ENCODE measurements around the gene COL4A2.
"Not testable (repeated sequence)": the region's sequence is repeated elsewhere in the genome, so short reads cannot be mapped to it uniquely, and the experiment has no call there.

Gene COL4A2

DNA sequence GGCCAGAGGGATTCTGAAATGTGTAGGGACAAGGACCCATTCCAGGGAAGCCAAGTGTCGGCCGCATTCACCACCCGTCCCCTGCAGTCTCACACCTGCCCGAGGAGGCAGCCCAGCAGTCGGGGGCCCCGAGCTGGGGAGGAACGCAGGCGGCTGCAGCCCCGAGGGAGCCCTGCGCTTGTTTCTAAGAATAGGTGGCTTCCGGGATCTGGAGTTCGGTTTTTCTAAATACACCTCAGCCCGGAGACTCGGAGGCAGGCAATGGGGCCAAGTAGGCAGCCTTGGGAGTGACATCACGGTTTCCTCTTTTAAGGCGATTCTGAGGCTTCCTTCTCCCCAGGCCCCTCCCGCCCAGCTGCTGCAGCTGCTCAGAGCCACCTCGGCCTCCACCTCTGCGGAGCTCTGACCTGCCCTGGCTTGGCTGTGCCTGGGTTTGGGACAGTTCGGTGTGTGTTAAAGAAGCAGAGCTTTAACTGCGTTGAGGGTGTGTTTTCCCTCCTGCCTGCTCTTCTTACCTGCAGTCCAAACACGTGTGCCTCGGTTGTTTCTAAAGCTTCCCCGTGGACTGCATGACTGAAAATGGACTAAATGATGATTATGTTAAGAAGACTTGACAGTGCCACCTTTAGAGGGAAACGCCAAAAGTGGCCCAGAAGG is 80.5 kb downstream of the COL4A2 start:
- no peak for DNase-seq

DNA sequence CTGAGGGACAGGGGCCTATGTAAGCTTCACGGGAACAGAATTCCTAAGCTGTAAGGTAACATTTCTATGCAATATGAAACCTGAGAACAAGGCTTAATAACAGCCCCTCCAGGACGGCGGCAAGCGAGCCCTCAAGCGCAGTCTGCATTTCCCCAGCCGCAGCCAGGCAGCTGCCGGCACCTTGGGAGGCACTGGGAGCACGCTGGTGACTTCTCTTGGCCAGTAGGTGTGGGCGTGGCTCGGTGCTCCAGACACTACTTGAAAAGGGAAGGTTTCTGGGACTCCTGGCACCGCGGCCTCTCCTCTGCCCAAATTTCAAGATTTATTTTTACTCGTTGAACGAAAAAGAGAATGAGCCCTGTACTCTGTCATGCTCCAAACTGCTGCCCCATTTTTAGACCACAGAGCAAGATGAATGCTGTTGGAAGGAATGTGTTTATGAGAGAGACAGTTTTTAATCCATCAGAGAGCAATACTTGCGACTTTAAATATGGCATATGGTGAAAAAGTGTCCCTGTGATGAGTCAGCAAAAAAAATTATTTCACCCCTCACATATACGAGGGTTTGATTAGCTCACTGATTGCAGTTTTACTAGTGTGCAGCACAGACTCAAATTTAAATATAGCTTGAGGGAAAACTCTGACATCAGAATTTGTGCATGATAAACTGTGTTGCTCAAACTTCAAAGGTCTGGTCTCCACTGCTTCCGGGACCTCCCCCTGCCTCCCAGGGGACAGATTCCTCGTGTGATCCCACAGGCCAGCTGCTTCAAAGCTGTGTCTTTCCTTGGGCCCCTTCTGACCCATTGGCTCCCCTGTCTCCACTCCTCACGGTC is 81.2 kb downstream of the COL4A2 start:
- no peak for DNase-seq

DNA sequence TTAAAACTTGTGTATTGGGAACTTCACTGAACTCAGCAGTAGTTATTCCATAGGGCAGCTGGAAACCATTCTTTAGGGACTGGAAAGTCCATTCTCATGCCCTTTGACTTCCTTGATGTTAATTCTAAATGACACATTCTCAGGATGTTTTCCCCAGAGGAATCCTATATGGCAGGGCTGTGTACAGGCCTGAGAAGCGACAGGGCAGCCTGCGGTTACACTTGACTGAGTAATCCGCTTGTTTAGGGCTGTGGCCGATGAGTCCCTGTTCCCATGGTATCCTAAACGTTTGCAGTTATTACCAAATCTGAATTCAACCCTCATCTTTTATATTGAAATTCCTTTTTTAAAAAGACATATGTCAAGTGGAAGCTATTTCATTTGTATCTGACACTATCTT is 83.5 kb downstream of the COL4A2 start:
- no peak for DNase-seq

DNA sequence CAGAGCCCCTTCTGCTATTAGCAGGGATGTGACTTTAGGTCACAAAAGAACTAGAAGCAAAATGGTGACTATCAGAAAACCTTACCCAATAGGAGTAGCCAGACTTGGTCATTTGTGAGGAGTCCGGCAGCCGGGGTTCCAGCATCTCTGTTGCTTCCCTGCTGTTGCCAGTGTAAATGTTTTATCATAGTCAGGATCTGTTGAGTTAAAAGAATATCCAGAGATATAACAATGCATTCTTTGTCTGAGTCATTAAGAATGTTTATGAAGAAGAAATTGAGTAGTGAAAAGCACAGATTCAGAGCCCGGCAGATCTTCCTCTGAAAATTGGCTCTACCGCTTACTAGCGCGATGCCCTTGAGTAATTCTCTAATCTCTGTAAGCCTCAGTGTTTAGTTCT is 84.2 kb downstream of the COL4A2 start:
- no peak for DNase-seq

DNA sequence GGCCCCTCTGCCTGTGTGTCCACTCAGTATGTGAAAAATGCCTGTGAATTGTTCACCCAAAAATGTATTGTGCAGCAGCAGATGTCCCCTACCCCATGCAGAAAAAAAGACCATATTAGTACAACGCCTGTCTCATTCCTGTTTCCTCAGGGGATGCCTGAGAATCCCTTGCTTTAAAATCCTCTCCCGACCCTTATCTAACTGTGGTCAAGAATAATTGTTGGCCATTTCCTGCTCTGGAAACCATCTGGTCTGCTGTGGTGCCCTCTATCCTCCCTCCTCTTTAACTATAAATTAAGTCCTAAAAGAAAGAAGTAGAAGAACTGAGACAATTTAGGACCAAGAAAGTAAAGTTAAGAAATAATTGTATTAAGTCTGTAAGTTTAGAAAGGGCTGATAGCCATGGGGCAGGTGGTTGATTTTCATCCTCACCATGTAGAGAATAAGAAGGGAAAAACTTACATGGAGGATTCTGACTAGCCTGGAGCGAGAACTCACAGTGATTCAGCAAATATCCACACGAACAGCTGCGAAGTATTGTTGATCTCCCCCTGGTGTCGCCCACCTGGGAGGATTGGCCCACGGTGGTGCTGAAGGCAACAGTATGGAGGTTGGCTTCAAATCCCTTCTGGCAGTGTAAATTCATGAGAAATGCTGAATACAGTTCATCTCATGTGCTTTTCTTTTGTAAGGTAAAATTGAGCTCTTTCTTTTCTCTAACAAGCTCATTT is 85.6 kb downstream of the COL4A2 start:
- no peak for DNase-seq

DNA sequence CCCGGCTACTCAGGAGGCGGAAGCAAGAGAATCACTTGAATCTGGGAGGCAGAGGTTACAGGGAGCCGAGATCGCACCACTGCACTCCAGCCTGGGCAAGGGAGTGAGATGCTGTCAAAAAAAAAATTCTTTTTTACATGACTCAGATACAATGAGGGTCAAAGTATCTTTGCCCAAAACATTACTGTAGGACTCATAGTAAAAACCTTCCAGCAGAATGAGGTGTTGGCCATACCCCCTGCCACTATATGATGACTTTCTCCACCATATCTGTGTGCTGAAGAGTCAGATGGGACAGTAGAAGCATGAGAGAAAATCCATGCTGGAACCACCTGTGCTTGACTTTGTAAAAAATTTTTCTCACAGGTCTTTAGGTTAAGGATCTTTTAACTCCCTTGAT is 86.7 kb downstream of the COL4A2 start:
- no peak for DNase-seq

DNA sequence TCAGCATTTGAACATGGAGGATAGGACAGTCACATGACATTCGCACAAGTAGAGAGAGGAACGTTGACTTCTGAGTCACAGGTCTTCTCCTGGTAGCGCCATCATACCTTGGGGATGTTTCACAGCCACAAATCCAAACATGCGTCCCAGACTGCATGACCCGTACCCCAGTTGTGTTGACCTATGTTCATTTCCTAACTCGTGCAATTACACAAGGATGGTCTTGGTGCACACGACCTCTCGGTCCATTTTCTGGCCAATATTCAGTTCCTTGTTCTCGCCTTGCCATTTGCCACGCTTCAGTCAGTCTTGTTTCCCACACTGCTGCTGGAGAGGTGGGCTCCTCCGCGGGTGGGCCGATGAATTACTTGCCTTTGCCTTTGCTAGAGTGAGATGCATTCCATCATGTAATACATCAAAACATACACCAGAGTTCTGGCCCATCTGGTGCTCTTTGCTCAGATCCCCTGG is 87.3 kb downstream of the COL4A2 start:
- no peak for DNase-seq

DNA sequence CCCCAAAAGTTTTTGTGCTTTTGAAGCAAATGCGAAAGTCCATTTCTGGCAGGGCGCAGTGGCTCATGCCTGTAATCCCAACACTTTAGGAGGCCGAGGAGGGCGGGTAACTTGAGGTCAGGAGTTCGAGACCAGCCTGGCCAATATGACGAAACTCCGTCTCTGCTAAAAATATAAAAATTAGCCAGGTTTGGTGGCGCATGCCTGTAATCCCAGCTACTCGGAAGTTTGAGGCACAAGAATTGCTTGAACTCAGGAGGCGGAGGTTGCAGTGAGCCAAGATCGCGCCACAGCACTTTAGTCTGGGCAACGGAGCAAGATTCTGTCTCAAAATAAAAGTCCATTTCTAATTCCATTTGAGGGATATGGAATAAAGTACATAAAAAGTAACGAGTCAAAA is 88.5 kb downstream of the COL4A2 start:
- DNase-seq = not testable (repeated sequence)

DNA sequence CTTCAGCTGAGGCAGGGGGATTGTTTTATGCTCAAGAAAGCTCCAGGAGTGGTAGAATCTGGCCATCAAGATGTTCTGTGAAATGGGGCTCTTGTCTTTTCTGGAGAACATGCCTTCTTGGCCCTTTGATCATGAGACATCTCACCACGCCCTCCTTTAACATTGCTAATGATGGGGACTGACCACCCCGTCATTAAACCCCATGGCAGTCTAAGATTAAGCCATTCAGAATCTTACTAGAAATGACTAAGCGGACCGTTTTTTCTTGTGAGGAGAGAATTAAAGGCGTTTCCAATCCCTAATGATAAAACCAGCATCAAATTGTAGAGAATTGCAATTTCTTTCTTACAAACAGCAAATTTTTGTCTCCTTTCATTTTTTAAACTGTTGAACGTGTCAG is 89.4 kb downstream of the COL4A2 start:
- DNase-seq = no peak

DNA sequence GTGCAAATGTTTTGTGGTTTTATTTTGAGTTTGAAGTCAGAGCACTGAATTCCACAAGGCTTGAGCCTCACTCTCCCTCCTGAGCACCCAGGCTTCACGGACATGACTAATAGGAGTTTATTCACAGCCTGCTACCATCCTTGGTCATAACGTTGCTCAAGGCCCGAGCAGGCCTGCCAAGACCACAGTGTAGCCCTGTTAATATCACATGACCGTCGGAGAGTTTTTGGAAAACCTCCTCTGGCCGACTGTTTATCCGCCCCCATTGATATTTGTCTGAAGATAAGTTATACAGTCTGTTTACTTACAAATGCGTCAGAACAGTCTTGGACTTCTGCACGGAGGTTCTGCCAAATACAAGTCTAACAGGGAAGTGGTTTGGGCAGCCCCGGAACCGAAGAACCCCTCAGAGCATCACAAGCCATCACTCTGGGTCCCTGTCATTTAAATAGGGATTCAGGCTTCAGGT is 89.9 kb downstream of the COL4A2 start:
- no peak for DNase-seq

DNA sequence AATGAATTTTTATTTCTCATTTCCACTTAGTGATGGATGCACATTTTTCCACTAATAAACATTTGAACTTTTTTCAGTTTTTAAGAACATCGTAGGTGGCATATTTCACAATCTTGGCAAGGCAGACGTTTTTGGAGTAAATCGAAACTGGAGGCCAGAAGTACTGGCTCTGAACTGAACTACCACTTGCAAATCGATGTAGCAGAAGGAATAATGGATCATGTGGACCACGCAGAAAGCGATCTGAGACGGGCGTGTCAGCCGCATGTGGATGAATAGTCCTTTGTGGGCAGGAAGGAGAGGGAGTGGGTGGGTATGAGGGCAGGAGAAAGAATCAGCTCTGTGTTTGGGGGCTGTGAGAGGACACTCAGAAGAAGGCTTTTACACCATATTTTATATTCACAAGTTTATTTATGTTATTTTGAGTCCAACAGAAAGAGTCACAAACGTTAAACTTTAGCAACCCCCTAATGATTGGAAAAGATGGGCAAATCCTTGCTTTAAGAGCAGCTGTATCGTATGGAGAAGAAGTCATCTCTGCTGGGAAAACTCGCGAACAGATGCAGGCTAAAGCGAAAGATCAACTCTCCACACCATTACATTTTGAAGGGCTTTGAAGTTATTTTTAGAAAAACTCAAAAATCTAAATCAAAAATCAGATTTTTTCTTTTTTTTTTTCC is 90.5 kb downstream of the COL4A2 start:
- no peak for DNase-seq

DNA sequence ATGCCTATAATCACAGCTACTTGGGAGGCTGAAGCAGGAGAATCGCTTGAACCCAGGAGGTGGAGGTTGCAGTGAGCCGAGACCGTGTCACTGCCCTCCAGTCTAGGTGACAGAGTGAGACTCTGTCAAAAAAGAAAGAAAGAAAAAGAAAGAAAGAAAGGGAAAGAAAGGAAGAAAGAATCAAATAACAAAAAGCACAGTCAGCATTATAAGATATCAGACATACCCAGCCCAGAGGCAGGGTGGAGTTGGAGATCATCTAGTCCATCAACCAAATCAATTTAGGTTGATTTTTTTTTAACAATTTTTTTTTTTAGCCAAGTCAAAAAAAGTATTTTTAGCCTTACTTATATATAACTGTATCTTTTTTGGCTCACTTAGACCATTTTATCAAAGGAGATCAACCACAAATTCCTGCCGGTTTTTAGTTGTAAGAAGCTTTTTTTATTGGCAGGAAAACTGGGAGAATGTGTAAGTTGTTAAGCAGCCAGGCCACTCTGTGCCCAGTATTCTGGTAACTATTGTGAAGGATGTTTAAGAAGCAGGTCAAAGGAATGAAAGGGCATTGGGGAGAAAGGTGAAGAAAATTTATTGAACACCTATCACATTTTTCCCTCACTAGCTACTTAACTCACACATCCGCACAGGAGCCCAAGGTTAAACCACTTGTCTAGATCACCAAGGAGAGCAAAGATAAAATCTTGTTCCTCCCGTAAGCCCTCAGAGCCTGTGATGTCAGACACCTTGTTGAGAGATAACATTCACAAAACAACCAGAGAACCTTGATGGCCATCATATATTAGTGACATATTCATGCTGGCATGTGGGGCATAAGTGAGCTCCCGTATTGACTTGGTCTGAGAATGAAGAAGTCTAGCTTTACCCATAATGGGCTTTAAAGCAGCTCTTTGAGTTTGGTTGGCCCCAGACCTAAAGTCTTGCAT is 91.8 kb downstream of the COL4A2 start:
- DNase-seq = no peak

DNA sequence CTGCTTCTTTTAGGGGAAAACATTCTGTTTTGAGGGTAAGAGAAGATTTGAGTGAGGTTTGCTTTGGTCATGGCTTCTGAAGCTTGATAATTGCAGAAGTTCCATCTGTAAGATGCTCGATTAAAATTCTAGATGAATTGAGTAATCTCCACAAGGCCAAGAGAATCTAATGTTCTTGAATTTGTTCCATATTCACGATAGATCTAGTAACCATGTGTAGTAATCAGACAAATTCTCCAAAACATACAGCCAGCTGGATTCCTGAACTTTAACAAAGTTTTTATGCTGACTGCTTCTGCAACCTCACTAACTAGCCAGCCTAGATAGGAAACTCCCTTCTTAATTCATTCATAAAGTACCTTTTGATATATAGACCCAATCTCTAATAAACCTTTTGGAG is 92.7 kb downstream of the COL4A2 start:
- no peak for DNase-seq

DNA sequence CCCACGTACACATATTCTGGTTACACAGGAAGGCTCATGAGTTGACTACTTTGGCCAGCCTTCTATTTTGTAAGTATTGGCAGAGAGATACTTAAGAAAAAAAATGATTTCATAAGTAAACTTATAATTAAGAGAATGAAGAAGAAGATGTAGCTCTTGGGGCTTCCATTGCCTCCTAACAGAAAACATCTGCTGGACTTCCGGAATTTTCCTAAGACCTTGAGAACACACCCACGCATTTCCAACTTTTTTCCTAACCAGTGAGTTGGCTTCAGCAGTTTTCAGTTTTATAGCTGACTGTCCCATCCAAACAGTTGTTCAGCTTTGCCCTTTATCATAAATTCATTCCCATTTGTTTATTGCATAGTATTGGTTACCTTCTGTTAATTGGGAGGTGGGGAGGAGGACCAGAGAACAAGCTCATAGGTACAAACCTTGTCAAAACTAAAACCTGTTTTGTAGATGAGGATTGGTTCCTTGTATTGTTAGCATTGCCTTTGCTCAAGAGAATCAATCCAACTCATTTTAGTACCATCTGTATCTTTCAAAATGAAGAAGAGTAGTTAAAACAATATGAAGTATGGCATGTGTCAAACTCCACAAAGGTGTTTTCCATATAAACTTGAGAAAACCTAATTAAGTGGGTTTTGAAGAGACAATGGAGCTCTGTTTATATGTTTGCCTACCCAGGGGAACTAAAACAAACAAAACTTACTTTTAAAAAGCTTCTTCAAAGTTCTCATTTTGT is 93.9 kb downstream of the COL4A2 start:
- DNase-seq = no peak

DNA sequence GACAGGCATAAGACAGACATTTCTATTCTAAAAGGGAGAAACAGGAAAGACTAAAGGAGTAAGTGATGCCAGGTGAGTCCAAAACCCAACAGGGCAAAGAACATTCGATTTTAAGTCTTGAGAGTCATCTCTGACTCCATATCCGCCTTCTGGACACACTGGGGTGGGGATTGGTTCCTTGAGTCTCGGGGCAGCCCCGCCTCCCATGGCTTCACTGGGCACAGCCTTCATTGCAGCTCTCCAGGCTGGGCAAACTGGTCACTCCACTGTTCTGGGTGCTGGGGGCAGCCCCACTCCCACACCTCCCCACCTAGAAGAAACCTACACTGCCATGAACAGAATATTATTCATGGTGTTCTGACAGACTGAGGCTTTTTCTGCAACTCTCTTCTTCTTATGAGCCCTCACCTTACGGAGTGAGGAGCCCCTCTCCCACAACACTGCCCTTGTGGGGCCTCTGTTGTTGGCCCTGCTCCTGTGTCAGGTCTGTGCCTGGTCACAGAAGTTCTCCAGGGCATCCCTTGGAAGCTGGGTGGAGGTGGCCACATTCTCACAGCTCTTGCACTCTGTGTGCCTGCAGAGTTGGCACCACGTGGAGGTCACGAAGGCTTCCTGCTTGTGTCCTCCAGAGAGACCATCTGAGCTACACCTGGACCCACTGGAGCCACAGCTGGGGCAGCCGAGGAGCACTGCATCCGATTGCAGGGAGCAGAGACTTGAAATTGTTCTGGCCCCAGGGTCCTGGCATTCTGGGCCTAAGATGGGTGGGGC is 95.4 kb downstream of the COL4A2 start:
- no peak for DNase-seq

DNA sequence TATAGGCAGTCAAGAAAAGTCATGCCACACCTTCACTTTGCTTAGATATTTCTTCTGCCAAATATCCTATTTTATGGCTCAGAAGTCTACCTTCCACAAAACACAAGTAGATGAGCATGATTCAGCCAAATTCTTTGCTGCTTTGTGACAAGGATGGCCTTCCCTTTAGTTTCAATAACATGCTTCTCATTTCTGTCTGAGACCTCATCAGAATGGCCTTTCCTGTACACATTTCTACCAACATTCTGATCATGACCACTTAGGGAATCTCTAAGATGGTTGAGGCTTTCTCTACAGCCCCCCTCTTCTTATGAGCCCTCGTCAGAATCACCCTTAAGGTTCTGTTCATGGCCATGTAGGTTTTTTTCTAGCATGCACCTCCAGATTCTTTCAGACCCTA is 96.2 kb downstream of the COL4A2 start:
- no peak for DNase-seq

DNA sequence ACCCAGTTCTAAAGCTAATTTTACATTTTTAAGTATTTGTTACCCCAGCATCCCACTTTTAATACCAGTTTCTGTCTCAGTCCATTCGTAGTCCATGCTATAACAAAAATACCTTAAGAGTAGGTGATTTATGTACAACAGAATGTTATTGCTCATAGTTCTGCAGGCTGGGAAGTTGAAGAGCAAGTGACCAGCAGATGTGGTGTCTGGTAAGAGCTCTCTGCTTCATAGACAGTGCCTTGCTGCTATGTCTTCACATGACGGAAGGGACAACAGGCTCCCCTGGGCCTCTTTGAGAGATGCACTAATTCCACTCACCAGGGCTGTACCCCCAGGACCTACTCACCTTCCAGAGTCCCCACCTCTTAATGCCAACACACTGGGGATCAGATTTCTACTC is 96.6 kb downstream of the COL4A2 start:
- DNase-seq = no peak

DNA sequence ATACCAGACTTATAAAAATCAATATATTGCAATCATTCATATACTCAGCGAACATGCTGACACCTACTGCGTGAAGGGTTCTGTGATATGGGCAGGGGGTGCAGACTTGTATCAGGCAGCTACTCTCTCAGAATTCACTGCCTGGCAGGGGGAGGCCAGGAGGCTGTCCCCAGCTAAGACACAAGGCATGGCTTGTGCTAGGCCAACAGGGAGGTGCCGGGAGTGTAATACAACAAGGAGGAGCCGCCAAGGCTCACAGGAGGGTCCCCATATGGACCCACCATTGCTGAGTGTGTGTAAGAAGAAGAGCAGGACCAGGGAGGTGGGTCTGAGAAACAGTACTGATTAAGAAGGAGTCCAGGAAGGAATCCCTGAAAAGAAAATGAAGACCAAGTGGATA is 97.2 kb downstream of the COL4A2 start:
- no peak for DNase-seq

DNA sequence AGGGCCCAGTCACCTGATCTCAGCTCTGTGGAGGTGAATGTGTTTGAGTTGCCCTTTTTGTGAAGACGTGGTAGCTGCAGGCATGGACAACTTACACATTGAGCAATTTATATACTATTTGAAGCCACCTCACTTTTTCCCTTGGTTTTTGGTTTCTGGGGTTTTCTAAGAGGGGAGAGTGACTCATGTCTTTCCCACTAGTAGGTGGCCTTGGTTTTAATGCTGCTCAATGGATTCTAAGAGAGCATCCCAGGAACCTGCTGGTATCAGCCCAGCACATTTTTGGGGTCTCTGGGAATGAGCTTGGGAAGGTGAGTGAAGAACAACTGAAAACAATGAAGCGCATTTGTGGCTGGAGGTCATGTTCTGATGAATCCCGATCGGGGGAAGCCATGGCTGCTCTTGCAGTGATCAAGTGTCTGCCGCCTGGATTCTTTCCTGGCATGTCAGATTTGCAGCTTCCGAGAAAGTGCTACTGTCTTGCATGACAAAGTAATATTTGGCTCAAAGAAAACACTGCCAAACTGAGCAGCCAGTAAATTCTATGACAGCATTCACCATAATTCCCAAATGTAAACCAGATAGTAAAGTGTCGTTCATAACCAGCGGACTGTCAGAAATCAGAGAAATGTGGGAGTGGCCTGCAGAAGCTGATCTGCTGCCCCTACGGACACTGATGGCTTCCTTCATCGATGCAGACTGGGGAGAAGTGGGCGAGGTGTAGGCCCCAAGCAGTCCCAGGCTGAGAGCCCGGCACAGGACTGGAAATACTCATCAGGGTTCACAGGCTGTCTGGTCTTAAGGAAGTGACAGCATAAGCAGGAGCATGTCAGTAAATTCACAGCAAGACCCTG is 98.7 kb downstream of the COL4A2 start:
- no peak for DNase-seq
